Common myeloid progenitor, CD34-positive (primary cell): ENCODE data around the gene INSR.

Experiments
- CTCF ChIA-PET: fragments of 350-600 bp; sonication (Branson Sonifier 250); formaldehyde crosslinking; loops from one replicate; lab custom pipeline; 2021; ENCODE audit warnings: antibody characterized with exemption; lab: Charles Lee
- POLR2A ChIA-PET: fragments of 350-600 bp; sonication (Branson Sonifier 250); formaldehyde crosslinking; loops from one replicate; lab custom pipeline; 2021; ENCODE audit warnings: antibody characterized with exemption; lab: Charles Lee
- DNase-seq, 3 donors: peaks; one replicate each; pipeline versions ENCODE4 v3.0.0 to v3.0.0-alpha.2; 2013
- H3K27ac ChIP-seq, 2 experiments: 1 replicate in 1 of 2; 2 replicates in 1 of 2; pipeline ENCODE4 v1.7.0; 2013; ENCODE audit warnings: inconsistent platforms in 2 of 2, low read length in 2 of 2, mild to moderate bottlenecking in 2 of 2, low read depth in 1 of 2, moderate library complexity in 1 of 2; ENCODE audit not compliant: severe bottlenecking in 2 of 2, insufficient read depth in 1 of 2, poor library complexity in 1 of 2
- H3K27me3 ChIP-seq, 5 experiments: replicated peaks in 2 of 5; 1 replicate in 3 of 5; 2 replicates in 2 of 5; pipeline versions ENCODE4 v1.6.1 to v1.7.0; 2013; ENCODE audit warnings: low read length in 4 of 5, mild to moderate bottlenecking in 2 of 5, moderate library complexity in 2 of 5, inconsistent platforms in 1 of 5; ENCODE audit not compliant: insufficient read depth in 5 of 5, control insufficient read depth in 4 of 5
- H3K36me3 ChIP-seq, 4 experiments: 1 replicate in 2 of 4; 2 replicates in 2 of 4; pipeline versions ENCODE4 v1.6.1 to v1.7.0; 2013; ENCODE audit warnings: low read length in 3 of 4, control low read depth in 1 of 4, mild to moderate bottlenecking in 1 of 4; ENCODE audit not compliant: control insufficient read depth in 4 of 4, insufficient read depth in 4 of 4
- H3K4me1 ChIP-seq, 4 experiments: 1 replicate in 3 of 4; 2 replicates in 1 of 4; pipeline versions ENCODE4 v1.6.1 to v1.7.1; 2013; ENCODE audit warnings: low read length in 3 of 4, mild to moderate bottlenecking in 3 of 4, control low read depth in 1 of 4, inconsistent platforms in 1 of 4, moderate library complexity in 1 of 4; ENCODE audit not compliant: control insufficient read depth in 4 of 4, insufficient read depth in 4 of 4; ENCODE audit errors: control extremely low read depth in 1 of 4
- H3K4me3 ChIP-seq, 7 experiments: 1 replicate in 4 of 7; 2 replicates in 3 of 7; pipeline versions ENCODE4 v1.5.1 to v1.7.0; 2013; ENCODE audit warnings: mild to moderate bottlenecking in 7 of 7, low read length in 6 of 7, moderate library complexity in 6 of 7, inconsistent platforms in 2 of 7, low read depth in 2 of 7, control low read depth in 1 of 7; ENCODE audit not compliant: insufficient read depth in 4 of 7, control insufficient read depth in 1 of 7; ENCODE audit errors: extremely low read depth in 1 of 7
- H3K9me3 ChIP-seq, 5 experiments: 1 replicate in 4 of 5; 2 replicates in 1 of 5; pipeline versions ENCODE4 v1.6.1 to v1.7.1; 2013; ENCODE audit warnings: low read length in 4 of 5, mild to moderate bottlenecking in 2 of 5, inconsistent platforms in 1 of 5, low read depth in 1 of 5, moderate library complexity in 1 of 5; ENCODE audit not compliant: control insufficient read depth in 4 of 5, insufficient read depth in 2 of 5; ENCODE audit errors: control extremely low read depth in 1 of 5
- WGBS: methylation state at CpG from one replicate; pipeline ENCODE4 v1.1.5; 2013; ENCODE audit not compliant: insufficient coverage; 5-methylcytosine and 5-hydroxymethylcytosine counted together

INSR gene

DNA sequence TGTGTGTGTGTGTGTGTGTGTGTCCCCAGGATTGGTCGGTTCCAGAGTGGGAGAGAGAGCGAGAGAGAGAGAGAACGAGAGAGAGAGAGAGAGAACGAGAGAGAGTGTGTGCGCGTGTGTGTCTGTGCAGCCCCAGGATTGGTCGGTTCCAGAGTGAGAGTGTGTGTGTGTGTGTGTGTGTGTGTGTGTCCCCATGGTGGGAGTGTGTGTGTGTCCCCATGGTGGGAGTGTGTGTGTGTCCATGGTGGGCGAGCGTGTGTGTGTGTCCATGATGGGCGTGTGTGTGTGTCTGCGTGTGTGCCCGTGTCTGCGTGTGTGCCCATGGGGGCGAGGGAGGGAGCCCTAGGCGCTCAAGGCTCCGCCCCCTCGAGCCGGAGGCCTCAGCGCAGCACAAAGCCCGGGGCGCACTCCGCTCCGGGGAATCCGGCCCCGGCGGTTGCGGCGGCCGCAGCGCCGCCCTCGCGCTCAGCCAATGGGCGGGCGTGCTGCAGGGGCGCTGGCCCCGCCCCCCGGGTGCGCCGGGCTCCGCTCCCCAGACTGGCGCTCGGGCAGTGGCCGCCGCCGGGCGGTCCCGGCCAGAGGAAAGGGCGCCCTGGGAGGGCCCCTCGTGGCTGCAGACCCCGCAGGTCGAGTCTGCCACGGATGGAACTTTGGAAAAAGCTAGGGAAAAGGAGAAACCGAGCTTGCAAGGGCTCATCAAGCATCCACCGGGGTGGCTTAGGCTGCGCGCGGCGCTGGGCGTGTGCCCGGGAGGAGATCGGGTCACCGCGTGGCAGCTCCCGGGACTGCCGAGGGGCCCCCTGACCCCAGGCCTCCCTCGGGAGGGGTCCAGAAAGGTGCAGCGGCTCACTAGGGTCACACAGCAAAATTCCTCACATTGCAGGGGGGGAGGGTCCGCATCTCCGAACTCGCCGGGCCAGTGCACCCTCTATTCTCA lies 96.2 kb downstream of the INSR start:
- POLR2A ChIA-PET = interaction anchor here (0.6 to 1.5 kb wide), 2 partner anchors 96 to 142 kb away, joined by 3 to 6 read pairs; partner anchors contain the start of gene INSR

GRCh38 chr19:7197119-7197759 lies 97.0 kb downstream of the INSR start:
- peak; percentile 97 to 99 (median 99) for DNase-seq
- peaks cover 0 to 30% (median 18%) of the 10 kb centered on the region in 4 experiments for H3K4me1 ChIP-seq
- ChIA-PET POLR2A (interaction anchor here (0.7 to 1.5 kb wide), 2 partner anchors 97 to 679 kb away, joined by 3 read pairs; partner anchors contain the start of gene INSR), CTCF (no interaction called here)
- peaks cover 0 to 3% (median 0%) of the 10 kb centered on the region in 5 experiments for H3K27me3 ChIP-seq
- no peaks in the 10 kb centered on the region for H3K36me3 ChIP-seq
- peak overlapping the region; percentile 21 to 85 (median 75) for H3K4me3 ChIP-seq
- peak overlapping the region in 1 of 2 experiments; percentile 64 for H3K27ac ChIP-seq
- H3K9me3 ChIP-seq = no peaks in the 10 kb centered on the region
- 0% methylated on average over 17 of the region's 27 CpGs for WGBS

More for the DNA sequence above, 96.2 kb downstream of the INSR start:
- H3K4me1 ChIP-seq = peaks cover 0 to 28% (median 18%) of the 10 kb centered on the region in 4 experiments
- H3K9me3 ChIP-seq = no peaks in the 10 kb centered on the region
- H3K27ac ChIP-seq = peak overlapping the region in 1 of 2 experiments; percentile 64
- no peaks in the 10 kb centered on the region for H3K36me3 ChIP-seq
- DNase-seq = peak; percentile 96 to 99 (median 98)
- H3K4me3 ChIP-seq = peak overlapping the region; percentile 41 to 85 (median 75)
- WGBS = under 1% methylated on average over 54 of the region's 72 CpGs
- CTCF ChIA-PET = interaction anchor here (0.8 kb wide), 1 partner anchor 135 kb away, joined by 3 read pairs; no protein-coding TSS in a partner anchor
- no peaks in the 10 kb centered on the region for H3K27me3 ChIP-seq

- POLR2A ChIA-PET = interaction anchor here (0.7 to 1.5 kb wide), 3 partner anchors 64 to 679 kb away, joined by 3 to 5 read pairs (median 3); partner anchors contain the start of gene INSR
- H3K36me3 ChIP-seq = no peaks in the 10 kb centered on the region
- peak overlapping the region in 6 of 7 experiments; percentile 21 to 85 (median 75) for H3K4me3 ChIP-seq
- H3K27me3 ChIP-seq = peaks cover 0 to 3% (median 0%) of the 10 kb centered on the region in 5 experiments
- no peak overlapping the region for H3K27ac ChIP-seq
- H3K4me1 ChIP-seq = peaks cover 0 to 32% (median 18%) of the 10 kb centered on the region in 4 experiments
- CTCF ChIA-PET = no interaction called here
- no peak for DNase-seq
- no peaks in the 10 kb centered on the region for H3K9me3 ChIP-seq
- WGBS = 0% methylated on average over 2 of the region's 8 CpGs
Observed at GRCh38 chr19:7196763-7197118, 97.5 kb downstream of the INSR start.

DNA sequence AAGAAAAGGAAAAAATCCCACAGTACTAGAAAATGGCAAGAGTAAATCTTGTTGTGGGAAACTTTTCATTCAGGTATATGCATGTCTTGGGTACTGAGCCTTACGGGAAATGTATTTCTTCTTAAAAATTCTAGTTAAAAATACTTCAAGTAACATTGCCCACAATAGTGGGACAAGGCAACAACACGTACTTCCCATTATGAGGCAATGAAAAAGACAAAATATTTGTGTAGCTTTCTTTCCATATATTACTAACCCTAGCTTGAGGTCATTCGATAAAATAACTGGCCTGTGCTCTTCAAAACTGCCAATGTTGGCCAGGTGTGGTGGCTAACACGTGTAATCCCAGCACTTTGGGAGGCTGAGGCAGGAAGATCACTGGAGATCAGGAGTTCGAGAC lies 99.2 kb downstream of the INSR start:
- no peak for DNase-seq
- Histone ChIP-seq H3K9me3 (no peaks in the 10 kb centered on the region), H3K4me3 (no peak overlapping the region), H3K4me1 (peaks cover 0 to 27% (median 16%) of the 10 kb centered on the region in 4 experiments), H3K27me3 (peaks cover 0 to 3% (median 0%) of the 10 kb centered on the region in 5 experiments), H3K36me3 (no peaks in the 10 kb centered on the region), H3K27ac (no peak overlapping the region)
- ChIA-PET POLR2A (no interaction called here), CTCF (no interaction called here)
- WGBS = 94% methylated on average over 2 of the region's 5 CpGs

DNA sequence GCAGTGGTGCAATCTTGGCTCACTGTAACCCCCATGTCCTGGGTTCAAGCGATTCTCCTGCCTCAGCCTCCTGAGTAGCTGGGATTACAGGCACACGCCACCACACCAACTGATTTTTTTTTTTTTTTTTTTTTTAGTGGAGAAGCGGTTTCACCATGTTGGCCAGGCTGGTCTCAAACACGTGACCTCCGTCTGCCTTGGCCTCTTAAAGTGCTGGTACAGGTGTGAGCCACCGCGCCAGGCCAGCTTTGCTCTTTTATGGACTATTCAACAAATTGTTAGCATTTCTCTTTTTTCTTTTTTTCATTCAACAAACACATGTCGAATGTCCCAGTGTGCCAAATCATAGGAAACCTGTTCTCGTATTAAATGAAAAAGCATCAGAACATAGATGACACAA lies 99.6 kb downstream of the INSR start:
- 100% methylated on average over 5 of the region's 9 CpGs for WGBS
- Histone ChIP-seq H3K4me3 (no peak overlapping the region), H3K36me3 (no peaks in the 10 kb centered on the region), H3K27me3 (peaks cover 0 to 3% (median 0%) of the 10 kb centered on the region in 5 experiments), H3K4me1 (peaks cover 0 to 22% (median 16%) of the 10 kb centered on the region in 4 experiments), H3K27ac (no peak overlapping the region), H3K9me3 (no peaks in the 10 kb centered on the region)
- POLR2A ChIA-PET = no interaction called here
- CTCF ChIA-PET = interaction anchor here (0.8 kb wide), 1 partner anchor 63 kb away, joined by 4 read pairs; no protein-coding TSS in a partner anchor
- no peak for DNase-seq

GRCh38 chr19:7191946-7192691 lies 102.1 kb downstream of the INSR start:
- WGBS = 79% methylated on average over 6 of the region's 7 CpGs
- peak in 2 of 3 donors; percentile 48 to 64 for DNase-seq
- Histone ChIP-seq H3K9me3 (no peaks in the 10 kb centered on the region), H3K27ac (no peak overlapping the region), H3K4me1 (peaks cover 0 to 9% (median 4%) of the 10 kb centered on the region in 4 experiments), H3K4me3 (no peak overlapping the region), H3K36me3 (no peaks in the 10 kb centered on the region), H3K27me3 (peaks cover 0 to 3% (median 0%) of the 10 kb centered on the region in 5 experiments)
- ChIA-PET CTCF (interaction anchor here (1.8 kb wide), 1 partner anchor 9 kb away, joined by 4 read pairs; no protein-coding TSS in a partner anchor), POLR2A (interaction anchor here (0.7 kb wide), 1 partner anchor 103 kb away, joined by 3 read pairs; no protein-coding TSS in a partner anchor)
